Inferior parietal cortex (tissue), 1 donor: ENCODE results near the gene DCUN1D4.
"Not testable (repeated sequence)": the region's sequence is repeated elsewhere in the genome, so short reads cannot be mapped to it uniquely, and the experiment has no call there.

ENCODE experiments used
- DNase-seq: peaks from one replicate; pipeline ENCODE4 v3.0.0-alpha.2; 2016; ENCODE audit errors: extremely low spot score

DCUN1D4 gene

DNA sequence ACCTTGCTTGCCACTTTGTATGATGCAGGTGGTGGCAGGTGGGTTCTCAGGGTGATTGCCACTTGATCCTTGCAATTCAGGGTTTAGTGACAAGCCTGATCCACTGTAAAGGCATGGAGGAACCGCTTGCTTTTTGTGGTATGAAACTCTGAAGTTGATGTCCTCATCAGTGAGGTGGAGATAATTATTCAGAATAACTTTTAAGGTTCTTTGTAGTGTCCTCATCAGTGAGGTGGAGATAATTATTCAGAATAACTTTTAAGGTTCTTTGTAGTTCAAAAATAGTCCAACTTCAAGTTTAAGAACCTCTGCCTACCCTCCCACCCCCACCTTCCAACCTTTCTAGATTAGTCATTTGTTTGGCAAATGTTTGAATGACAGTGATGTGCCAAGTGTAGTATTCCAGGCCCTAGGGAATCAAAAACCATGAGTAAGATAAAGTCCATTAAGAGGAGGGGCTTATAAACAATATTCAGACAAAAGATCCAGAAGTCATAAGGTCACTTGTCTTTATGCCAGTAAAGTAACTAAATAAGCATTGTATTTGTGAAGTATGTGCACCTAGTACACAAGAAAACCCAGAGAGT lies 51.2 kb downstream of the DCUN1D4 start:
- DNase-seq: no peak

GRCh38 chr4:51895158-51895557 lies 52.2 kb downstream of the DCUN1D4 start:
- no peak for DNase-seq

- DNase-seq: peak; percentile 85
Observed at GRCh38 chr4:51895816-51896408, 53.0 kb downstream of the DCUN1D4 start.

- no peak for DNase-seq
Observed at GRCh38 chr4:51901363-51901762, 58.4 kb downstream of the DCUN1D4 start.

- no peak for DNase-seq
Observed at GRCh38 chr4:51906167-51906958, 63.4 kb downstream of the DCUN1D4 start.

GRCh38 chr4:51907006-51907669 lies 64.2 kb downstream of the DCUN1D4 start:
- DNase-seq: no peak

DNA sequence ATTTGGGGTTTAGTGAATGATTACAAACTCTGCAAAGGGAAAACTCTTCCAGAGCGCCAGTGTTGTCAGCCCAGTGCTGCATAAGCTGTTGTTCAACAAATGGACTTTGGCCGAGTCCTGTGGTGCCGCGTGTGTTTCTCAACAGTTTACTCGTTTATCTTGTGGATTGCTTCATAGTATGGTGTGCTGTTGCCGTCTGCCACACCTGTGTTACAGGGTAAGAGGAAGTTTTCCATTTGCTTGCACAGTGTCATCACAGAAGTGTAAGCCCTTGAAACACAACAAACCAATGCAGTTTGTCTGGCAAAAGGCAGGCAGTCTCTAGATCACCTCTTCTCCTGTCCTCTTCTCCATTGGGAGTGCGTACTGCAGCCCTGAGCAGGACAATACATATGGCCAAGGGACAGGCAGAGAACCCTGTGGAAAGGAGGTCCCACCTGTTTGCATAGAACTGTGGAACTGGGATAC lies 66.3 kb downstream of the DCUN1D4 start:
- DNase-seq: no peak

- DNase-seq: no peak
Observed at GRCh38 chr4:51918251-51918650, 75.3 kb downstream of the DCUN1D4 start.

DNA sequence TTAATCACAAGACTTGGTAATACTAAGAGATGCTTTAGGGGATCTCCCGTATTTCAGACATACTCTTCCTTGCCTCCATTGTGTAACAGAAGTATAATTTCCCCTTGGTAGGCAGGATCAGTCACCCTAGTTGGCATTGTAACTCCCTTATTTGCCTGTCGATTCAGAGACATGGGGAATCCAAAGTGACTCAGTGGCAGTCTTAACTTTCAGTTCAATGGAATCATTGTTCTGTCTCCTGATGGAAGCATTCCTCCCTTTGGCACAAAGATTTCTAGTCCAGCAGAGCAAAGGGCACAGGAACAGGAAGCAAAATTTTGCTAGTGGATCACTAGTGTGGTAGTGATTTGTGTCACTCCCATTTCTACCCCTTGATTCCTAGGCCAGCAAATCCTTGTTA lies 80.4 kb downstream of the DCUN1D4 start:
- no peak for DNase-seq

DNA sequence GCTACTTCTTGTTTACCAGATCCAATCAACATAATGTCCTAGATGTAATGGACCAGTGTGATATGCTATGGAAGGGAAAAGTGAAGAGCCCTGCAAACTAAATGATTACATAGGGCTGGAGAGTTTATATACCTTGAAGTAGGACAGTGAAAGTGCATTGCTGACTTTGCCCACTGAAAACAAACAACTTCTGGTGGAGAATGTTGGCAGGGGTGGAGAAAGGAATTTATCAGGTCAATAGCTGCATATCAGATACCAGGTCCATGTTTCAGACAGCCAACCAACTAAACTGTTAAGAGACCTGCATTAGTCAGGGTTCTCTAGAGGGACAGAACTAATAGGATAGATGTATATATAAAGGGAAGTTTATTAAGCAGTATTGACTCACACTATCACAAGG lies 82.4 kb downstream of the DCUN1D4 start:
- DNase-seq: no peak

DNA sequence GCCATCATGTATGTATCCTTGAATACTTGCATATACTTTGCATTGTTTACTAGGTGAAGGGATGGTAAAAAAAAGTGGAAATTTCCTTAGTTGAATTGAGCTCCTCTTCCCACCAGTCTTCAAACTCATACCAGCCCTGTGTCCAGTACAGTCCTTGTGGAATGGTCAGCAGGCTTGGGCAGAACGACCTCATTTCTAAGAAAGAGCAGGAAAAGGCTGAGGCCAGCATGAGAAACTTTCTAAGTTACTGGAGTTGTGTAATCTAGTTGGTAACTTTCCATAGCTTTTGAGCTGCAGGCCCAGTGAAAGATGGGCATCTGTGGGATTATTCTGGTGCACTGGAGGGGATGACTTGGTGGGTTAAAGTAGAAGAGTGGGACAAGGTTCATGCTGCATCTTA lies 87.6 kb downstream of the DCUN1D4 start:
- no peak for DNase-seq

DNA sequence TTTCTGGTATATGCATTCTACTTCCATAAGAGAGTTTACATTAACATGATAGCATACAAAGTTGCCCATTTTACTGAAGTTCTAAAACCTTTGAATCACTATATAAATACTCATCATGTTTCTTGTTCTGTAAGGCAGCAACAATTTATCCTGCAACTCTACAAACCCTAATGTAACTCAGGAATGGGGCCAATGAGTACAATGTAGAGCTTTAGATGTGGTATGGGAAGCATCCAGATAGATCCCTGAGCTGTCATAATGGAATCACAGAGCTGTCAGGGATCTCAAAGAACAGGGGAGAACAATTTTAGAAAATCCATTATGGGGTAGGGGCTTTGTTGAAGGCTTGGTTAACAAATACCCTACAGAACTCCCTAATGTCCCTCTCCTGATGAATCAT lies 88.5 kb downstream of the DCUN1D4 start:
- DNase-seq: no peak

DNA sequence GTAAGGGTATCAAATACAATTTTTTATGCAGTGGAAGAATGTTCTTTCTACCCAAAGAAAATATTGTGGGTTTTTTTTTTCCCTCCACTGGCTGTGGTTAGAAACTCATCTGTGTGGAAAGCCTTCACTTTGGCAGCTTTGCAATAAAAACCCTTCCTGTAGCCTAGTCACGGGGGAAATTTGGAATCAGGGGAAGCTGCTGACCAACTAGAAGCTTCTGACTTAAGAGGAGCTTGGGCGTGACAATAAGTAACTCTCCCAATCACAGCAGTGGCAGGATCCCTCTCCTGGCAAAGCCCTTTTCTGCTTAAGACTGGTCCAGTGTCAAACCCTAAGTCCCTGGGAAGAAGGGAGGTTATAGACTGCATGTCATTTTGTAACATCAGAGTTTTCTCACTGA lies 89.3 kb downstream of the DCUN1D4 start:
- DNase-seq: no peak

GRCh38 chr4:51932684-51933083 lies 89.7 kb downstream of the DCUN1D4 start:
- no peak for DNase-seq

DNA sequence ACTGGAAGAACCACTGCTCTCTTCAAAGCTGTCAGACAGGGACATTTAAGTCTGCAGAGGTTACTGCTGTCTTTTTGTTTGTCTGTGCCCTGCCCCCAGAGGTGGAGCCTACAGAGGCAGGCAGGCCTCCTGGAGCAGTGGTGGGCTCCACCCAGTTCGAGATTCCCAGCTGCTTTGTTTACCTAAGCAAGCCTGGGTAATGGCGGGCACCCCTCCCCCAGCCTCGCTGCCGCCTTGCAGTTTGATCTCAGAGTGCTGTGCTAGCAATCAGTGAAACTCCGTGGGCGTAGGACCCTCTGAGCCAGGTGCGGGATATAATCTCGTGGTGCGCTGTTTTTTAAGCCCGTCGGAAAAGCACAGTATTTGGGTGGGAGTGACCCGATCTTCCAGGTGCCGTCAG lies 97.5 kb downstream of the DCUN1D4 start:
- DNase-seq: not testable (repeated sequence)

DNA sequence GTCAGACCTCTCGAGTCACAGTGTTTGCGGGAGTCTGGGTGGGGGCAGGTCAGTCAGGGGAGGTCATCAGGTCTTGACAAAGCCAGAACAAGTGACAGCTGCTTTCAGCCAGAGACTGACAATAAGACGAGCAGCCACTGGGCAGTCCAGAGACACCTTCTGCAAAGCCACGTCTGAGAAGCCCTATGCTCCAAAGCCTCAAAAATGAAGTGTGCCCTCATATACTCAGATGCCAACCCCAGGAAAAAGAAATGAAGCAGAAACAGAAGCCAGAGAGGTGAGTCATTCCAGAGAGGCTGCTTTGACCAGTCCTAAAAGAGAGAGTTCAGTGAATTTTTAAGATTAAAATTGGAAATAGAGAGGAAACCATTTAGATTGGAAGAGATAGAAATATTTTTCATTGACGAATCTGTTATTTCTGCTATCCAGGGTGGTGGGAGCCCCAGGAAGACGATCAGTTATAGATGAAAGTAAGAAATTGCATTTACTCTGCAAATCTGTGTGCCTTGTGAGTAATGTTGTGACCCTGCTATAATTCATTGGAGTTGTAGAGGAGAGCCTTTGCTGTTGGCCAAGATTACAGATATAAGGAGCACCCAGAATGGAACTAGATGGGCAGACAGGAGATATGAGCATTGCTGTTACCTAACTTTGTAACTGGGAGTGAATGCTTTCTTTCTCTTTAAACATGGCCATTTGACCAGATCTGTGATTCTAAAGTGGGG lies 99.3 kb downstream of the DCUN1D4 start:
- DNase-seq: no peak

DNA sequence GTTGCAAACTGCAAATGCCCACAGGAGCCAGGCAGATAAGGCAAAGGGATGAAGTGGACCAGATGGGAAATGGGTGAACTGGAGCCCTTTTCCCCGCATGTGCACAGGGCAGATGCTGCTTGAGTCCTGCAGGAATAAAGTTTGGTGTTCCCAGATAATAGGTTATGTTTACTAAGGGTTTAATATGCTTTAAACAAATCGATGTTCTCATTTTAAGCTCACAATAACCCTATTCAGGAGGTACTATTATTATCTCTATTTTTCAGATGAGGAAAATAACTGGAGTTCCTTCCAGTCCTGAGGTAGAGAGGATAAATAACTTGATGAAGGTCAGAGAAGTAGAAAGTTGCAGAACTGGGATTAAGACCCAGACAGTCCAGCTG lies 99.9 kb downstream of the DCUN1D4 start:
- no peak for DNase-seq

DNA sequence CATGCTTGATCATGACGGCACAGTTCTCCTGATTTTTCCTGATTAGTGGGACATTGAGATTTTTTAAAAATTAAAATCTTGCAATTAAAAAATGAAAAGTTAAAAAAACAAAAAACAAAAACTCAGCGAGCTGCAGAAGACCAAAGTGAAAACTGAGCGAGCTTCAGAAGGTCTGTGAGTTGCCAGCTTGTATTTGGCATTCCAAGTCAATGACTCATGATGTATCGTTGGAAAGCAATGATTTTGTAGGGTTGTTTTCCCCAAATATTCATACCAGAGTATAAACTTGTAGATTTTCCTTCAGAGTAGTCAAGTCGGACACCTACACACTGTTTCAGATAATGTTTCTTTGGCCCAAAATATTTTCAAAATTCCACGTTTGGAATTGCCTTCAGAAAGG lies 100.3 kb downstream of the DCUN1D4 start:
- no peak for DNase-seq

- no peak for DNase-seq
Observed at GRCh38 chr4:51958199-51958968, 115.4 kb downstream of the DCUN1D4 start.

DNA sequence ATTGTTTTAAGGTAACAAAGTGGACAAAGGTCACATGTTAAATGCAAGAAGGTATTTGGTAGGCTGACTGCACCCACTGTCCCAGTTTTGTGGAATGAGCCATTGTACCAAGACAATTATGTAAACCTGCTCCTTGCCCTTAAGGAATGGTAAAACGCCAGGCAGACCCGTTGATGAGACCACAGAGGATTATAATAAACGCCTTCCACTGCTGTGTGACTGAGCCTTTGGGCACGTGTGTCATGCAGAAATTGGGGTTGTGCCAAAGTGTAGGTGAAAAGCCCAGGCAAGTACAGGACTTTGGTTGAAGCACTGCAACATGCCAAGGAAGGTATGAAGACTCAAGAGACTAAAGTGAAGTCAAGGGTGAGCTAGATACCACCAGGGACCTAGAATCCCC lies 117.5 kb downstream of the DCUN1D4 start:
- no peak for DNase-seq

DNA sequence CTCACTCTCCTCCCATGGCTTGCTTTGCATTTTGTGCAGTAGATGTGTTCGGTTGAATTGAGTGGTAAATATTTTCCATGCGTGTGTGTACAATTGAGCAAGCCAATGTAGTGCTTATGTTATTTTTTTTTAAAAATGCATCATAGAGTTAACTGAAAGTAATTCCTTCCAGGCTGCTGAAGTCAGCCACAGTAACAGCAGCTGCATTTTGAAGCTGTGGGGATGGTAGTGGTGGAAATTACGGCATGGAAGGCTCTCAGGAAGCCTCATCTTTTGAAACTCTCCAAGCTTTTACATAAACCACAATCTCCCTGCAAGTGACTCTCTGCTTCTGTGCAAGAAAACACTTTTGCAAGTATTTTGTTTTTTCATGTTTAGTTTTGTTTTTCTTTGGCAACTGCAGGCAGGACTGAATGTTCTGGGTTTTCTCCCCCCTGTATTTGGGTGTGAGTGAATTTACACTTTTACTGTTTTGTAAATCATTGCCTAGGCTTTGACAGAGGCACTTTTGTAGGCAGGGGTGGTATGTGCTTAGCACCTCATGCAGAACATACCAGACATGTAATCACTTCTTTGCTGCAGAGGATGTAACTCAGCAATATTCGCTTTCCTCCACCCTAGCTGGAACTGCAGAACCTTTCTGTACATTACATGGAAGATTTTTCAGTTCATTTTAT lies 121.0 kb downstream of the DCUN1D4 start:
- peak; percentile 11 for DNase-seq
